Esophagus squamous epithelium (tissue), 5 donors: ENCODE data around the gene TFCP2L1. TPM values are rescaled to one million over a fixed set of nuclear protein-coding genes. Genes with fewer than 3 reads are reported as not detected.

Experiments used
- DNase-seq: peaks from one replicate; lab custom pipeline; 2025; lab: John Stamatoyannopoulos, UW
- H3K27ac ChIP-seq, 4 donors: fragments of 200-600 bp; sonication (generic); one replicate each; pipeline ENCODE4 v1.5.1; 2016 to 2019; ENCODE audit warnings: mild to moderate bottlenecking in 1 of 4
- H3K27me3 ChIP-seq, 4 donors: fragments of 200-600 bp; sonication (generic); 1 replicate in 3 of 4; 2 replicates in 1 of 4; pipeline versions ENCODE4 v1.5.1 to v1.6.0; 2017 to 2021; ENCODE audit warnings: antibody characterized with exemption in 1 of 4
- H3K36me3 ChIP-seq, 3 donors: fragments of 200-600 bp; sonication (generic); one replicate each; pipeline ENCODE4 v1.5.1; 2016 to 2019
- H3K4me1 ChIP-seq, 3 donors: fragments of 200-600 bp; sonication (generic); one replicate each; pipeline ENCODE4 v1.5.1; 2017 to 2019
- H3K4me3 ChIP-seq, 4 donors: fragments of 200-600 bp; sonication (generic); 1 replicate in 3 of 4; 2 replicates in 1 of 4; pipeline ENCODE4 v1.5.1; 2016 to 2019; ENCODE audit warnings: mild to moderate bottlenecking in 2 of 4, moderate library complexity in 1 of 4
- H3K9me3 ChIP-seq, 3 donors: fragments of 200-600 bp; sonication (generic); one replicate each; pipeline ENCODE4 v1.5.1; 2016 to 2019
- CTCF ChIP-seq, 6 experiments: fragments of 450-650 bp in 4 of 6; fragments of 200-600 bp in 2 of 6; sonication (generic) in 2 of 6; IDR thresholded peaks; one replicate each; pipeline ENCODE4 v1.5.1; 2016 to 2019; ENCODE audit warnings: antibody characterized with exemption in 6 of 6, mild to moderate bottlenecking in 4 of 6, moderate library complexity in 4 of 6
- POLR2A ChIP-seq, 4 donors: fragments of 450-650 bp; IDR thresholded peaks; one replicate each; pipeline ENCODE4 v1.6.1; 2017; ENCODE audit warnings: antibody characterized with exemption in 4 of 4, mild to moderate bottlenecking in 4 of 4, moderate library complexity in 3 of 4
- WGBS, 2 donors: methylation state at CpG; one replicate each; pipeline ENCODE4 v1.1.5; 2018; 5-methylcytosine and 5-hydroxymethylcytosine counted together
- intact Hi-C: fragments of 100-400 bp; cut with DNase I; formaldehyde crosslinking; loops from one replicate; pipeline ENCODE4 v1.15.0; 2022
- total RNA-seq, 4 donors: library from RNA; depleted of rRNA; stranded (reverse); fragments of >200 nt; gene quantifications; one replicate each; pipeline ENCODE4 v1.1.0, GENCODE V29; 2016
- donor health status: DM: yes; HTN: yes; CAD: no.

TFCP2L1 gene
- total RNA-seq, 4 donors from 2014 or later: 17.9 to 39.7 (median 24.0) TPM

- H3K4me1 ChIP-seq: peaks cover 6 to 36% (median 11%) of the 10 kb centered on the region in 3 donors
- no peaks in the 10 kb centered on the region for H3K9me3 ChIP-seq
- no peaks in the 10 kb centered on the region for H3K27me3 ChIP-seq
- no peak overlapping the region for H3K4me3 ChIP-seq
- no peaks in the 10 kb centered on the region for H3K36me3 ChIP-seq
- no peak overlapping the region for H3K27ac ChIP-seq
- no peak for DNase-seq
- TF ChIP-seq POLR2A (IDR thresholded peaks at IDR 0.05): no peak
- no peak for TF ChIP-seq CTCF (IDR thresholded peaks at IDR 0.05)
- intact Hi-C loops: no loop called here
- 86 to 93% methylated on average over 5 to 8 of the region's 11 CpGs for WGBS, 2 donors
Observed at GRCh38 chr2:121202541-121203310, 82.3 kb downstream of the TFCP2L1 start.

- intact Hi-C loops: no loop called here
- TF ChIP-seq CTCF (IDR thresholded peaks at IDR 0.05) (no peak), POLR2A (IDR thresholded peaks at IDR 0.05) (no peak)
- no peaks in the 10 kb centered on the region for H3K9me3 ChIP-seq
- H3K27ac ChIP-seq: peak overlapping the region in 1 of 4 donors; percentile 37
- WGBS, 2 donors: 88 to 94% methylated on average over 2 to 3 of the region's 3 CpGs
- H3K36me3 ChIP-seq: no peaks in the 10 kb centered on the region
- H3K27me3 ChIP-seq: no peaks in the 10 kb centered on the region
- H3K4me1 ChIP-seq: peaks cover 13 to 43% (median 18%) of the 10 kb centered on the region in 3 donors
- no peak for DNase-seq
- H3K4me3 ChIP-seq: no peak overlapping the region
Observed at GRCh38 chr2:121201796-121202195, 83.2 kb downstream of the TFCP2L1 start.

GRCh38 chr2:121200419-121201315 is 84.3 kb downstream of the TFCP2L1 start:
- H3K4me1 ChIP-seq: peaks cover 22 to 55% (median 26%) of the 10 kb centered on the region in 3 donors
- H3K36me3 ChIP-seq: no peaks in the 10 kb centered on the region
- intact Hi-C loops: no loop called here
- no peak overlapping the region for H3K4me3 ChIP-seq
- no peaks in the 10 kb centered on the region for H3K27me3 ChIP-seq
- H3K9me3 ChIP-seq: no peaks in the 10 kb centered on the region
- 81 to 85% methylated on average over 8 to 11 of the region's 14 CpGs for WGBS, 2 donors
- H3K27ac ChIP-seq: peak overlapping the region in 1 of 4 donors; percentile 13
- no peak for DNase-seq
- no peak for TF ChIP-seq POLR2A (IDR thresholded peaks at IDR 0.05)
- no peak for TF ChIP-seq CTCF (IDR thresholded peaks at IDR 0.05)

- peaks cover 26 to 62% (median 26%) of the 10 kb centered on the region in 3 donors for H3K4me1 ChIP-seq
- WGBS, 2 donors: 72 to 100% methylated on average over 1 to 4 of the region's 8 CpGs
- no peak for DNase-seq
Observed at GRCh38 chr2:121200011-121200347, 85.0 kb downstream of the TFCP2L1 start.

More at GRCh38 chr2:121200011-121200347, 85.0 kb downstream of the TFCP2L1 start:
- H3K36me3 ChIP-seq: no peaks in the 10 kb centered on the region
- H3K27me3 ChIP-seq: no peaks in the 10 kb centered on the region
- peak overlapping the region in 1 of 4 donors; percentile 18 for H3K27ac ChIP-seq
- H3K9me3 ChIP-seq: no peaks in the 10 kb centered on the region
- TF ChIP-seq CTCF (IDR thresholded peaks at IDR 0.05) (no peak), POLR2A (IDR thresholded peaks at IDR 0.05) (no peak)
- intact Hi-C loops: no loop called here
- H3K4me3 ChIP-seq: no peak overlapping the region
